GM23248 (cell line): ENCODE data around the gene SPAAR.

Experiments used
- EZH2 ChIP-seq: fragments of 200-600 bp; sonication (generic); IDR thresholded peaks from 2 replicates; pipeline ENCODE4 v1.6.1; 2018; ENCODE audit warnings: antibody characterized with exemption, mild to moderate bottlenecking; ENCODE audit not compliant: insufficient read depth, poor library complexity, severe bottlenecking
- EZH2phosphoT487 ChIP-seq: fragments of 200-600 bp; sonication (generic); IDR thresholded peaks from 2 replicates; pipeline ENCODE4 v1.6.1; 2018; ENCODE audit warnings: antibody characterized with exemption, moderate library complexity, mild to moderate bottlenecking, low read depth; ENCODE audit not compliant: insufficient read depth

GRCh38 chr9:35942286-35942685 is 33.0 kb downstream of the SPAAR start:
- no peak for TF ChIP-seq EZH2
- TF ChIP-seq EZH2phosphoT487: no peak
